ENCODE data around the gene CCDC172.

GRCh38 chr10:116287906-116288501 lies 36.2 kb upstream of the CCDC172 start:
- peak; percentile 61 for TF ChIP-seq CTCF (conservative IDR thresholded peaks at IDR 0.05)
- TF ChIP-seq EZH2 (IDR thresholded peaks at IDR 0.05; ENCODE audit: low read depth), result no peak

Data from PC-9 (cell line).